Measurements from ENCODE around the gene CHRNE. TPM values are rescaled to one million over a fixed set of nuclear protein-coding genes. Genes with fewer than 3 reads are reported as not detected.
A peak's percentile ranks its signal among the peaks of the same experiment; 100 is the strongest.

CHRNE gene
- total RNA-seq, 1 experiment from 2014 or later, result 0.31 TPM

DNA sequence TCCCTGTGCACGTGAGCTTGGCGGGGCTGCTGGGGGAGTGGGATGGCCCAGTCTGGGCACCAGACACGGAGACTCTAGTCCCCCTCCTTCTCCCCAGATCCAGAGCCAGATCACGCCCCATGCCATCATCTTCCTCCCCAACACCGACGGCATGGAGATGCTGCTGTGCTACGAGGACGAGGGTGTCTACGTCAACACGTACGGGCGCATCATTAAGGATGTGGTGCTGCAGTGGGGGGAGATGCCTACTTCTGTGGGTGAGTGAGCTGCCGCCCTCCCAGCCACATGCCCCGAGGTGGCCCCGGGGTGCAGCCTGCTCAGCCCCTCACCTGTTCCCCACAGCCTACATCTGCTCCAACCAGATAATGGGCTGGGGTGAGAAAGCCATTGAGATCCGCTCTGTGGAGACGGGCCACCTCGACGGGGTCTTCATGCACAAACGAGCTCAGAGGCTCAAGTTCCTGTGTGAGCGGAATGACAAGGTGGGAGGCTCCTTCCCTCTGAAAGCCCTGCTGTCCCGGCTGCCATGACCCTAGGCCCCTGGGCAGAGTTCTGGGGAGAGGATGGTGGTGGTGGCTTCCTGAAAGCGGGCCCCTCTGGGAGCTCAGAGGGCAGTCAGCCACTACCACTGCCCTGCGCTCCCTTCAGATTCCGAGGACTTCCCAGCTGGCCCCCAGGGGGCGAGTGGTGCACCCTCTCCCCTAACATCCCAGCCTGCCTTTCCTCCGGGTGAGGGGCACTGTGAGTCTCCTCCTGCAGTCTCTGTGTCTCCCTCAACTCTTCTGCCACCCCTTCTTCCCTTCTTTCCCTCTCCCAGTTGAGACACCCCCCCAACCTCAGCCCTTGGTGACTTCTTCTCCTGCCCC is 6.3 kb downstream of the CHRNE start:
- H3K9ac ChIP-seq (ENCODE audit: extremely low read depth, insufficient read length, low read length), result no peak overlapping the region
- H3K36me3 Mint-ChIP-seq (ENCODE audit: insufficient read depth in 1 of 3, low read depth in 3 of 3), result peaks cover 8 to 39% (median 36%) of the 10 kb centered on the region in 3 experiments; a peak in 6 of 7 replicates
- no peak overlapping the region for H2AFZ ChIP-seq (ENCODE audit: low read length)
- no peak overlapping the region for H2AK5ac ChIP-seq (ENCODE audit: insufficient read length, low read length)
- H3K79me2 ChIP-seq (ENCODE audit: insufficient read depth, low read length), result no peaks in the 10 kb centered on the region
- peaks cover 4 to 24% of the 10 kb centered on the region in 2 experiments for H3K4me1 Mint-ChIP-seq
- no peak overlapping the region for H3K27ac ChIP-seq (ENCODE audit: insufficient read length, low read depth, low read length)
- H2BK15ac ChIP-seq (ENCODE audit: low read depth, low read length), result no peak overlapping the region
- peak overlapping the region in 2 of 3 experiments; percentile 19 to 76; a peak in 1 of 7 replicates for H3K27ac Mint-ChIP-seq
- H3K27me3 Mint-ChIP-seq (ENCODE audit: low read depth), result no peaks in the 10 kb centered on the region
- H3K18ac ChIP-seq (ENCODE audit: insufficient read length, low read depth, low read length), result no peak overlapping the region
- H3K4me1 ChIP-seq (ENCODE audit: insufficient read depth, low read length), result no peaks in the 10 kb centered on the region
- H2BK12ac ChIP-seq (ENCODE audit: insufficient read length, low read depth, low read length), result no peak overlapping the region
- H3K4me2 ChIP-seq (ENCODE audit: insufficient read depth, insufficient read length, low read length), result no peak overlapping the region
- no peak overlapping the region for H4K5ac ChIP-seq (ENCODE audit: insufficient read length, low read depth, low read length)
- no peak overlapping the region for H4K8ac ChIP-seq (replicated peaks; ENCODE audit: insufficient read length, low read depth, low read length)
- no peak overlapping the region for H3T11ph ChIP-seq (ENCODE audit: low read length)
- DNase-seq, result peak; percentile 32
- H4K20me1 ChIP-seq (ENCODE audit: control insufficient read depth, insufficient read depth, insufficient read length), result no peaks in the 10 kb centered on the region
- no CpG with 5 or more reads among the region's 27 CpGs for WGBS (ENCODE audit: extremely low coverage, insufficient read length, low lambda C conversion rate)
- H3K9me3 Mint-ChIP-seq, result no peaks in the 10 kb centered on the region
- no peak overlapping the region for H4K91ac ChIP-seq (ENCODE audit: insufficient read length, low read depth, low read length)
- H3K4ac ChIP-seq (ENCODE audit: low read depth, low read length), result no peak overlapping the region
- H3K27me3 ChIP-seq (ENCODE audit: insufficient read depth, low read length), result no peaks in the 10 kb centered on the region
- H3K56ac ChIP-seq (ENCODE audit: insufficient read length, low read depth, low read length), result no peak overlapping the region
- H2BK120ac ChIP-seq (ENCODE audit: low read depth, low read length, poor library complexity, severe bottlenecking), result no peak overlapping the region
- TF ChIP-seq, protein P1, sequence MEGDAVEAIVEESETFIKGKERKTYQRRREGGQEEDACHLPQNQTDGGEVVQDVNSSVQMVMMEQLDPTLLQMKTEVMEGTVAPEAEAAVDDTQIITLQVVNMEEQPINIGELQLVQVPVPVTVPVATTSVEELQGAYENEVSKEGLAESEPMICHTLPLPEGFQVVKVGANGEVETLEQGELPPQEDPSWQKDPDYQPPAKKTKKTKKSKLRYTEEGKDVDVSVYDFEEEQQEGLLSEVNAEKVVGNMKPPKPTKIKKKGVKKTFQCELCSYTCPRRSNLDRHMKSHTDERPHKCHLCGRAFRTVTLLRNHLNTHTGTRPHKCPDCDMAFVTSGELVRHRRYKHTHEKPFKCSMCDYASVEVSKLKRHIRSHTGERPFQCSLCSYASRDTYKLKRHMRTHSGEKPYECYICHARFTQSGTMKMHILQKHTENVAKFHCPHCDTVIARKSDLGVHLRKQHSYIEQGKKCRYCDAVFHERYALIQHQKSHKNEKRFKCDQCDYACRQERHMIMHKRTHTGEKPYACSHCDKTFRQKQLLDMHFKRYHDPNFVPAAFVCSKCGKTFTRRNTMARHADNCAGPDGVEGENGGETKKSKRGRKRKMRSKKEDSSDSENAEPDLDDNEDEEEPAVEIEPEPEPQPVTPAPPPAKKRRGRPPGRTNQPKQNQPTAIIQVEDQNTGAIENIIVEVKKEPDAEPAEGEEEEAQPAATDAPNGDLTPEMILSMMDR (conservative IDR thresholded peaks at IDR 0.05), result no peak
- no peak overlapping the region for H3K23ac ChIP-seq (ENCODE audit: insufficient read length, low read depth, low read length)
- no peak overlapping the region for H3K4me3 Mint-ChIP-seq
- peaks cover 12% of the 10 kb centered on the region for H3K23me2 ChIP-seq (ENCODE audit: insufficient read length, low read depth, low read length, poor library complexity, severe bottlenecking)
- no peaks in the 10 kb centered on the region for H3K9me3 ChIP-seq (ENCODE audit: control insufficient read depth, low read depth, low read length)
- H3K79me1 ChIP-seq (ENCODE audit: insufficient read depth, low read depth, low read length, poor library complexity, severe bottlenecking), result no peaks in the 10 kb centered on the region
- no peak overlapping the region; the same call in 1 of the 2 replicates for H3K14ac ChIP-seq (ENCODE audit: insufficient read depth, low read length)
- no peak overlapping the region for H2BK5ac ChIP-seq (ENCODE audit: insufficient read length, low read length)
- no peak overlapping the region for H2BK20ac ChIP-seq (ENCODE audit: low read depth, low read length, poor library complexity, severe bottlenecking)

Data from H9 (cell line).